ENCODE measurements around the gene GSX2. TPM values are rescaled to one million over a fixed set of nuclear protein-coding genes. Genes with fewer than 3 reads are reported as not detected.
A peak's percentile ranks its signal among the peaks of the same experiment; 100 is the strongest.

Gene GSX2
- total RNA-seq, 4 donors from 2014 or later: 0.81 to 2.8 (median 1.7) TPM

GRCh38 chr4:54063737-54064316, 36.1 kb upstream of the GSX2 start:
- DNase-seq (ENCODE audit: low spot score in 2 of 2): peak; percentile 39 to 90
- WGBS, 2 donors: 0 to 1% methylated on average over 10 to 26 of the region's 38 CpGs
- peak overlapping the region; percentile 98 for H3K4me3 ChIP-seq (ENCODE audit: low read depth, poor library complexity, severe bottlenecking)
- intact Hi-C loops (cut with DNase I; ENCODE audit: low total_unique reads): no loop called here
- TF ChIP-seq POLR2A (IDR thresholded peaks at IDR 0.05): no peak
- TF ChIP-seq CTCF (IDR thresholded peaks at IDR 0.05): no peak

- 0% methylated on average over 15 to 51 of the region's 87 CpGs for WGBS, 2 donors
- H3K4me3 ChIP-seq (ENCODE audit: low read depth, poor library complexity, severe bottlenecking): peak within 1 kb of the TSS; percentile 98
- intact Hi-C loops (cut with DNase I; ENCODE audit: low total_unique reads): no loop called here
- TF ChIP-seq CTCF (IDR thresholded peaks at IDR 0.05) (no peak), POLR2A (IDR thresholded peaks at IDR 0.05) (peak in 1 of 2 donors; percentile 90)
- peak; percentile 93 to 99 for DNase-seq (ENCODE audit: low spot score in 2 of 2)
These were observed 35.4 kb upstream of the GSX2 start, which contains the start of gene CHIC2 for GRCh38 chr4:54064317-54065111. TSS of gene CHIC2 (minus strand) at chr4:54064605. CDS start at chr4:54064300, 305 bp downstream.

- intact Hi-C loops (cut with DNase I; ENCODE audit: low total_unique reads): no loop called here
- TF ChIP-seq POLR2A (IDR thresholded peaks at IDR 0.05) (no peak), CTCF (IDR thresholded peaks at IDR 0.05) (no peak)
- no peak for DNase-seq (ENCODE audit: low spot score in 2 of 2)
- 32 to 47% methylated on average over 6 of the region's 6 CpGs for WGBS, 2 donors
- H3K4me3 ChIP-seq (ENCODE audit: low read depth, poor library complexity, severe bottlenecking): no peak overlapping the region
These were observed 34.5 kb upstream of the GSX2 start for GRCh38 chr4:54065282-54066087.

GRCh38 chr4:54066088-54066415, 33.9 kb upstream of the GSX2 start:
- 87 to 89% methylated on average over 2 of the region's 2 CpGs for WGBS, 2 donors
- no peak for DNase-seq (ENCODE audit: low spot score in 2 of 2)
- intact Hi-C loops (cut with DNase I; ENCODE audit: low total_unique reads): no loop called here
- TF ChIP-seq CTCF (IDR thresholded peaks at IDR 0.05): no peak
- TF ChIP-seq POLR2A (IDR thresholded peaks at IDR 0.05): no peak
- no peak overlapping the region for H3K4me3 ChIP-seq (ENCODE audit: low read depth, poor library complexity, severe bottlenecking)

DNA sequence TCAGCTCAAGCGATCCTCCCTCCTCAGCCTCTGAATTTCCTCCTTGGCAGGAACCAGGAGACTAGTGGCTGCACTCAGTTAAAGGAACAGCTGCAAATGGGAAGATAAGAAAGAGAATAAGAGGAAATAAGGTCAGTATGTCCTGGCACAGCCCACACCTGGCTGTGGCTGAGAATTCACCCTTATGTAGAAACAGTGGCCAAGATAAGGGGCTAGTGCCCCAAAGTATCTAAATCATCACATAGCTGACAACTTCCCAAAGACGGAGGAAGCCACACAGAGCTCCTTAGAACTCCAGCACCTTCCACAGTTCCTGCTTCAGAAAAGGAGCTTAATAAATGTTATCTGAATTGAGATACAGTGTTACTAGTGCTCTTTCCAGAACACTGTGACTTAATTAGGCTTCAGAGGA, 33.2 kb upstream of the GSX2 start:
- no peak overlapping the region for H3K4me3 ChIP-seq (ENCODE audit: low read depth, poor library complexity, severe bottlenecking)
- WGBS, 2 donors: 38 to 48% methylated on average over 2 of the region's 2 CpGs
- TF ChIP-seq POLR2A (IDR thresholded peaks at IDR 0.05) (no peak), CTCF (IDR thresholded peaks at IDR 0.05) (no peak)
- intact Hi-C loops (cut with DNase I; ENCODE audit: low total_unique reads): no loop called here
- no peak for DNase-seq (ENCODE audit: low spot score in 2 of 2)
